Measurements from ENCODE around the gene POLL. TPM values are rescaled to one million over a fixed set of nuclear protein-coding genes. Genes with fewer than 3 reads are reported as not detected.

The POLL gene
- total RNA-seq, 1 experiment from 2014 or later = 36.1 TPM

DNA sequence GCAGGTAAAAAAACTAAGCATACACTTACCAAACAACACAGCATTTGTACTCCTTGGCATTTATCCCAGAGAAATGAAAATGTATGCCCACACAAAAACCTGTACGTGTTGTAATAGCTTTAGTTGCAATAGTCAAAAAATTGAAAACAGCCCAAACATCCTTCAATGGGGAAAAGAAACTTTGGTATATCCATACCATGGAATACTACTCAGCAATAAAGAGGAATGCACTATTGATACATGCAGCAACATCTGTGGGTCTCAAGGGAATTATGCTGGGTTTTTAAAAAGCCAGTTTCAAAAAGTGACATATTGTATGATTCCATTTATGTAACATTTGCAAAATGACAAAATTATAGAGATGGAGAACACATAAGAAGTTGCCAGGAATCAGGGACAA is 35.5 kb upstream of the POLL start:
- H3K27me3 ChIP-seq (ENCODE audit: control insufficient read depth, insufficient read depth, low read length) = no peaks in the 10 kb centered on the region
- POLR2A ChIA-PET = interaction anchor here (0.7 kb wide), 1 partner anchor 55 kb away, joined by 4 read pairs; no protein-coding TSS in a partner anchor
- BruUV-seq (replicated peaks) = no TSS peak
- H3K9me3 ChIP-seq (ENCODE audit: control insufficient read depth, insufficient read depth, low read depth, low read length) = no peaks in the 10 kb centered on the region
- intact Hi-C loops (cut with micrococcal nuclease; ENCODE audit: unreplicated experiment) (no loop called here), in situ Hi-C loops (cut with HindIII; ENCODE audit: low pct_unique_long_range_greater_than_20kb, low sequenced_read_pairs) (no loop called here)
- H3K4me1 ChIP-seq (ENCODE audit: control insufficient read depth, insufficient read depth, low read length) = no peaks in the 10 kb centered on the region
- no peak overlapping the region for H3K4me3 ChIP-seq (ENCODE audit: low read depth in 2 of 2, low read length in 2 of 2)
- CTCF ChIA-PET = no interaction called here
- no peaks in the 10 kb centered on the region for H3K36me3 ChIP-seq (ENCODE audit: control insufficient read depth, insufficient read depth, low read length)
- TF ChIP-seq SIN3A (IDR thresholded peaks at IDR 0.05; ENCODE audit: borderline replicate concordance, insufficient read depth, low read depth, low read length) = no peak
- no peak for TF ChIP-seq POLR2AphosphoS5 (IDR thresholded peaks at IDR 0.05; ENCODE audit: low read depth, low read length)
- TF ChIP-seq, protein P1, sequence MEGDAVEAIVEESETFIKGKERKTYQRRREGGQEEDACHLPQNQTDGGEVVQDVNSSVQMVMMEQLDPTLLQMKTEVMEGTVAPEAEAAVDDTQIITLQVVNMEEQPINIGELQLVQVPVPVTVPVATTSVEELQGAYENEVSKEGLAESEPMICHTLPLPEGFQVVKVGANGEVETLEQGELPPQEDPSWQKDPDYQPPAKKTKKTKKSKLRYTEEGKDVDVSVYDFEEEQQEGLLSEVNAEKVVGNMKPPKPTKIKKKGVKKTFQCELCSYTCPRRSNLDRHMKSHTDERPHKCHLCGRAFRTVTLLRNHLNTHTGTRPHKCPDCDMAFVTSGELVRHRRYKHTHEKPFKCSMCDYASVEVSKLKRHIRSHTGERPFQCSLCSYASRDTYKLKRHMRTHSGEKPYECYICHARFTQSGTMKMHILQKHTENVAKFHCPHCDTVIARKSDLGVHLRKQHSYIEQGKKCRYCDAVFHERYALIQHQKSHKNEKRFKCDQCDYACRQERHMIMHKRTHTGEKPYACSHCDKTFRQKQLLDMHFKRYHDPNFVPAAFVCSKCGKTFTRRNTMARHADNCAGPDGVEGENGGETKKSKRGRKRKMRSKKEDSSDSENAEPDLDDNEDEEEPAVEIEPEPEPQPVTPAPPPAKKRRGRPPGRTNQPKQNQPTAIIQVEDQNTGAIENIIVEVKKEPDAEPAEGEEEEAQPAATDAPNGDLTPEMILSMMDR (IDR thresholded peaks at IDR 0.05) = no peak
- no peak for TF ChIP-seq TCF7L2 (IDR thresholded peaks at IDR 0.05; ENCODE audit: low read depth, low read length)
- TF ChIP-seq, protein P2, sequence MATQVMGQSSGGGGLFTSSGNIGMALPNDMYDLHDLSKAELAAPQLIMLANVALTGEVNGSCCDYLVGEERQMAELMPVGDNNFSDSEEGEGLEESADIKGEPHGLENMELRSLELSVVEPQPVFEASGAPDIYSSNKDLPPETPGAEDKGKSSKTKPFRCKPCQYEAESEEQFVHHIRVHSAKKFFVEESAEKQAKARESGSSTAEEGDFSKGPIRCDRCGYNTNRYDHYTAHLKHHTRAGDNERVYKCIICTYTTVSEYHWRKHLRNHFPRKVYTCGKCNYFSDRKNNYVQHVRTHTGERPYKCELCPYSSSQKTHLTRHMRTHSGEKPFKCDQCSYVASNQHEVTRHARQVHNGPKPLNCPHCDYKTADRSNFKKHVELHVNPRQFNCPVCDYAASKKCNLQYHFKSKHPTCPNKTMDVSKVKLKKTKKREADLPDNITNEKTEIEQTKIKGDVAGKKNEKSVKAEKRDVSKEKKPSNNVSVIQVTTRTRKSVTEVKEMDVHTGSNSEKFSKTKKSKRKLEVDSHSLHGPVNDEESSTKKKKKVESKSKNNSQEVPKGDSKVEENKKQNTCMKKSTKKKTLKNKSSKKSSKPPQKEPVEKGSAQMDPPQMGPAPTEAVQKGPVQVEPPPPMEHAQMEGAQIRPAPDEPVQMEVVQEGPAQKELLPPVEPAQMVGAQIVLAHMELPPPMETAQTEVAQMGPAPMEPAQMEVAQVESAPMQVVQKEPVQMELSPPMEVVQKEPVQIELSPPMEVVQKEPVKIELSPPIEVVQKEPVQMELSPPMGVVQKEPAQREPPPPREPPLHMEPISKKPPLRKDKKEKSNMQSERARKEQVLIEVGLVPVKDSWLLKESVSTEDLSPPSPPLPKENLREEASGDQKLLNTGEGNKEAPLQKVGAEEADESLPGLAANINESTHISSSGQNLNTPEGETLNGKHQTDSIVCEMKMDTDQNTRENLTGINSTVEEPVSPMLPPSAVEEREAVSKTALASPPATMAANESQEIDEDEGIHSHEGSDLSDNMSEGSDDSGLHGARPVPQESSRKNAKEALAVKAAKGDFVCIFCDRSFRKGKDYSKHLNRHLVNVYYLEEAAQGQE (IDR thresholded peaks at IDR 0.05; ENCODE audit: insufficient read depth in 1 of 2, low read depth in 2 of 2, low read length in 1 of 2) = no peak
- DNase-seq (ENCODE audit: low read depth, low spot score) = no peak
- no peak overlapping the region for H3K27ac ChIP-seq (ENCODE audit: low read length)
- no peak for ATAC-seq

DNA sequence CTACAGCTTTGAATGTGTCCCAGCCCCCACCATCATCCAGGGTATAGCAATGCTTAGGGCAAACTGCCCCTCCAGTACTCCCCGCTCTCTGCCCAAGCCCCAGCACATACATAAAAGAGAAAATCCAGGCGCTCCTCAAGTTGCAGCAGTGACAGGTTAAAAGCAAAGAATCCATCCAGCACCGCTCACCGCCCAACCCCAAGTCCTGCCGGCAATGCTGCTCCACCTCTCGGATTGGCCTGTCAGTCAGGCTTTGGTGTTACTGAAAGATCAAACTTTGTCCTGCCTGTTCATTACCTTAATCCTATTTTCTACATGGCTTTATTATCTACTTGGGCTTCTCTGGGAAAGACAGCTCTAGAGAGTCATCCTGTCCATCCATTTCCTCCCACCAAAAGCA is 31.9 kb upstream of the POLL start:
- ATAC-seq (no peak), DNase-seq (ENCODE audit: low read depth, low spot score) (no peak)
- ChIA-PET POLR2A (no interaction called here), CTCF (no interaction called here)
- TF ChIP-seq SIN3A (IDR thresholded peaks at IDR 0.05; ENCODE audit: borderline replicate concordance, insufficient read depth, low read depth, low read length) (no peak), POLR2AphosphoS5 (IDR thresholded peaks at IDR 0.05; ENCODE audit: low read depth, low read length) (no peak), TCF7L2 (IDR thresholded peaks at IDR 0.05; ENCODE audit: low read depth, low read length) (no peak)
- TF ChIP-seq, protein P2 (IDR thresholded peaks at IDR 0.05; ENCODE audit: insufficient read depth in 1 of 2, low read depth in 2 of 2, low read length in 1 of 2) = no peak
- TF ChIP-seq, protein P1 (IDR thresholded peaks at IDR 0.05) = no peak
- H3K27ac ChIP-seq (ENCODE audit: low read length) = no peak overlapping the region
- no peaks in the 10 kb centered on the region for H3K4me1 ChIP-seq (ENCODE audit: control insufficient read depth, insufficient read depth, low read length)
- no peaks in the 10 kb centered on the region for H3K9me3 ChIP-seq (ENCODE audit: control insufficient read depth, insufficient read depth, low read depth, low read length)
- no TSS peak for BruUV-seq (replicated peaks)
- intact Hi-C loops (cut with micrococcal nuclease; ENCODE audit: unreplicated experiment) = no loop called here
- H3K36me3 ChIP-seq (ENCODE audit: control insufficient read depth, insufficient read depth, low read length) = no peaks in the 10 kb centered on the region; the same call in 1 of the 2 replicates
- no peak overlapping the region for H3K4me3 ChIP-seq (ENCODE audit: low read depth in 2 of 2, low read length in 2 of 2)
- in situ Hi-C loops (cut with HindIII; ENCODE audit: low pct_unique_long_range_greater_than_20kb, low sequenced_read_pairs) = no loop called here
- no peaks in the 10 kb centered on the region for H3K27me3 ChIP-seq (ENCODE audit: control insufficient read depth, insufficient read depth, low read length)

All from Panc1 (cell line).